ENCODE data around the gene PCDH1. TPM values are rescaled to one million over a fixed set of nuclear protein-coding genes. Genes with fewer than 3 reads are reported as not detected.

PCDH1 gene
- total and polyA plus RNA-seq, 2 of the 8 experiments (the other 6 are each of a cell fraction or from before 2014, with no cell fraction given), result 101 to 102 TPM

DNA sequence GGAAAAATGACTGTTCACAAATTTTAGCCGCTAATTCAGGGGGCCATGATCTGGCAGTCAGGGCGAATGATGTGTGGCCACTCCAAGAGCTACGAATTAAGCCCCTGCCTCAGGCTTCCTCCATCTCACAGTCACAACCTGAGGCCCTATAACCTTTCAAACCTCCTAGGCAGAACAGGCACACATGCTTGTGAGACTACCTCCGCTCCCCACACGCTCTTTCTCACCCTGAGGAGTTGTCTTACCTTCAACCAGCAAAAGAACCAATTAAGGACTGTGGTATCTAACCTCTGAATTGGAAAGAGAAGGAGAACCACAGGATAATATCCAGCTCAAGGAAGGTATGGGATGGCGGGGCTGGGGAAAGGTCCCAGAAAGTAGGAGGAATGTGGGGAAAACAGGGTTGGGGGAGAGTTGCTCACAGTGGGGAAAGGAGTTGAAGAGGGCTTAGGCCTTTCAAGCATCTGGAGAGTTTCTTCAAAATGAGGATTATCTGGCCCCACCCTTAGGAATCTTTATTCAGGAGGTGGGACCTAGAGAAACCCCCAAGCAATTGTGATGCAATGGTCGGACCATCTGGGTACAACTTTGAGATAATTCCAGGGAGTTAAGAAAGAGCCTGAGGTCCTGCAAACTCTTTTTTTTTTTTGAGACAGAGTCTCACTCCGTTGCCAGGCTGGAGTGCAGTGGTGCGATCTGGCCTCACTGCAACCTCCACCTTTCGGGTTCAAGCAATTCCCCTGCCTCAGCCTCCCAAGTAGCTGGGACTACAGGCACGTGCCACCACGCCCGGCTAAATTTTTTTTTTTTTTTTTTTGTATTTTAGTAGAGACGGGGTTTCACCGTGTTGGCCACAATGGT is 5.5 kb downstream of the PCDH1 start (continued):
- TF ChIP-seq RNF2 (IDR thresholded peaks at IDR 0.05; ENCODE audit: borderline replicate concordance, low read depth, low read length, missing control alignments, poor library complexity, severe bottlenecking) (no peak), TAF1 (IDR thresholded peaks at IDR 0.05; ENCODE audit: low read depth, low read length) (peak; percentile 51; the same call in 1 of the 2 replicates), TEAD4 (IDR thresholded peaks at IDR 0.05; ENCODE audit: low read depth, low read length) (peak; percentile 46; the same call in 1 of the 2 replicates), POU5F1 (IDR thresholded peaks at IDR 0.05; ENCODE audit: low read depth, low read length) (no peak), SIRT6 (IDR thresholded peaks at IDR 0.05; ENCODE audit: low read length) (no peak), GABPA (IDR thresholded peaks at IDR 0.05; ENCODE audit: borderline replicate concordance, insufficient read depth, low read length) (no peak), MAFK (IDR thresholded peaks at IDR 0.05; ENCODE audit: low read depth, low read length) (no peak), BACH1 (IDR thresholded peaks at IDR 0.05; ENCODE audit: low read length) (no peak), SP1 (IDR thresholded peaks at IDR 0.05; ENCODE audit: low read depth, low read length) (peak; percentile 83; the same call in 1 of the 2 replicates), TBP (IDR thresholded peaks at IDR 0.05; ENCODE audit: low read depth, low read length) (peak; percentile 42; the same call in 1 of the 2 replicates), EP300 (IDR thresholded peaks at IDR 0.05; ENCODE audit: borderline replicate concordance in 1 of 2, low read depth in 2 of 2, low read length in 2 of 2) (peak in 1 of 2 experiments; percentile 77; a peak in 1 of 3 replicates), HDAC6 (IDR thresholded peaks at IDR 0.05; ENCODE audit: low read depth, low read length) (no peak), POLR2AphosphoS5 (IDR thresholded peaks at IDR 0.05; ENCODE audit: low read depth, low read length) (0 out of 2 replicates have a peak, but pooled peaks have one; percentile 35), HDAC2 (IDR thresholded peaks at IDR 0.05; ENCODE audit: borderline replicate concordance in 1 of 2, low read depth in 2 of 2, low read length in 2 of 2) (peak in 1 of 2 experiments; percentile 35; a peak in 1 of 4 replicates), CEBPB (IDR thresholded peaks at IDR 0.05; ENCODE audit: low read depth, low read length) (peak; percentile 98), JUND (IDR thresholded peaks at IDR 0.05; ENCODE audit: low read length) (no peak; the same call in none of the 2 replicates)

Data from H1 (cell line).